ENCODE data around the gene ZSCAN5C.
"Not testable (repeated sequence)": the region's sequence is repeated elsewhere in the genome, so short reads cannot be mapped to it uniquely, and the experiment has no call there.

The ZSCAN5C gene

DNA sequence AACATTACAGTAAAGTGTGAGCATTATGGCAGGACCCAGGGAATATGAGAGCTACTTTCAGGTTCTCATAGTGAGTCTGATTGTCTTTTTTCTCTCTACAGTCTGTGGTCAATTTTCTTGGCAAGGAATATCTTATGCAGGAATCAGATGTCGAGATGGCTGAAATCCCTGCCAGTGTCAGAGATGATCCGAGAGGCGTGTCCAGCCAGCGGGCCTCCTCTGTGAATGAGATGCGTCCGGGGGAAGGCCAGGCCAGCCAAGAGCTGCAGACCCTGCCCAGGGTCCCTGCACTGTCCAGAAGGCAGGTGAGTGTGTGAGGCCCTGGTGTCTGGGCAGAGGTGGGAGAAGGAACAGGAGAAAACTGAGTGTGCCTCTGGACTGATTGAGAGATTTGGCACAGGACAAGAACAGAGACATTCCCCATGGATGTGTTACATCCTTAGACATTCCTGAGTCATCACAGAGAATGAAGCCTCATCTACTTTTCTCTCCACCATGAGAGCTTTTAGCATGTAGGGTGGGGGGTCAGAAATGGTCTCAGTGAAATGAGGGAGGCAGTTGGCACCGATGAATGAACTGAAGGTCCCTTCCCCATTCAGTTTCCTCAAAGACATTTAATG lies 43.2 kb downstream of the ZSCAN5C start:
- TF ChIP-seq, protein P1, sequence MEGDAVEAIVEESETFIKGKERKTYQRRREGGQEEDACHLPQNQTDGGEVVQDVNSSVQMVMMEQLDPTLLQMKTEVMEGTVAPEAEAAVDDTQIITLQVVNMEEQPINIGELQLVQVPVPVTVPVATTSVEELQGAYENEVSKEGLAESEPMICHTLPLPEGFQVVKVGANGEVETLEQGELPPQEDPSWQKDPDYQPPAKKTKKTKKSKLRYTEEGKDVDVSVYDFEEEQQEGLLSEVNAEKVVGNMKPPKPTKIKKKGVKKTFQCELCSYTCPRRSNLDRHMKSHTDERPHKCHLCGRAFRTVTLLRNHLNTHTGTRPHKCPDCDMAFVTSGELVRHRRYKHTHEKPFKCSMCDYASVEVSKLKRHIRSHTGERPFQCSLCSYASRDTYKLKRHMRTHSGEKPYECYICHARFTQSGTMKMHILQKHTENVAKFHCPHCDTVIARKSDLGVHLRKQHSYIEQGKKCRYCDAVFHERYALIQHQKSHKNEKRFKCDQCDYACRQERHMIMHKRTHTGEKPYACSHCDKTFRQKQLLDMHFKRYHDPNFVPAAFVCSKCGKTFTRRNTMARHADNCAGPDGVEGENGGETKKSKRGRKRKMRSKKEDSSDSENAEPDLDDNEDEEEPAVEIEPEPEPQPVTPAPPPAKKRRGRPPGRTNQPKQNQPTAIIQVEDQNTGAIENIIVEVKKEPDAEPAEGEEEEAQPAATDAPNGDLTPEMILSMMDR (IDR thresholded peaks at IDR 0.05; ENCODE audit: low read length, missing control alignments), result no peak
- no peak overlapping the region for H3K4me3 ChIP-seq (replicated peaks; ENCODE audit: low read depth, low read length)
- no peak for DNase-seq (ENCODE audit: low read depth)

DNA sequence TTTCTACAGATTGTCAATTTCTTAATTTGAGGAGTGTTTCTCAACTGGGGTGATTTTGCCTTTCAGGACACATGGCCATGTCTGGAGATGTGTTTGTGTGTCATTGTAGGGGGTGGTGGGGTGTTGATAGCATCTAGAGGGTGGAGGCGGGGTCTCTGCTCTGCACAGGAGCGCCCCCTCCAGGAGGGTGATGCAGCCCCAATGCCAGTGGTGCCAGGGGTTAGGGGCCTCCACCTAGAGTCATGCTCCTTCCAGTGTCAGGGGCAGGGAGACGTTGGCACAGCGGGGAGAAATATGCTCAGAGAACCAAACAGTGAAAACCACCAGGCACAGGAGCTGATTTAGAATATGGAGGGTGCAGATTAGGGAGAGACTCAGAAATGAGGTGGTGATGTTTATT lies 43.7 kb downstream of the ZSCAN5C start:
- not testable (repeated sequence) for H3K4me3 ChIP-seq (replicated peaks; ENCODE audit: low read depth, low read length); DNase-seq (ENCODE audit: low read depth)

DNA sequence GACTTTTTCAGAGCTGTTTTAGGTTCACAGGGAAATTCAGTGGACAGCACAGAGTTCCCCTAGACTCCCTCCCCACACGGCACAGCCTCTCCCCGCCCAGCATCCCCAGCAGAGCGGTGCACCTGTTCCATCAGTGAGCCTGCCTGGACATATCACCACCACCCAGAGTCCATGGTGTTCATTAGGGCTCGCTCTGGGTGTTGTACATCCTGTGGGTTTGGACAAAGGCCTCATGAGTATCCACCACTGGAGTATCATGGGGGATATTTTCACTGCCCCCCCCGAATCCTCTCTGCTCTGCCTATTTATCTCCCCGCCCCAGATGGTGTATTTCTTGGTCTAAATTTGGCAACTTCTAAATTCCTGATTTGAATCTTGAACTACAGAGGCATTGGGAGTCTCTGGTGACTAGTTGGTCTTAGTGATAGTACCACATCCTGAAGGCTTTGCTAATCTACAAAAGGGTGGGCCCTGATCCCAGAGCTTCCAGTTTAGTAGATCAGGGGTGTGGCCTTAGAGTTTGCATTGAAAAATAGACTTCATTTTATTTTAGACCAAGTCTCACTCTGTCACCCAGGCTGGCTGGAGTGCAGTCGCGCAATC lies 46.8 kb downstream of the ZSCAN5C start:
- DNase-seq (ENCODE audit: low read depth); H3K4me3 ChIP-seq (replicated peaks; ENCODE audit: low read depth, low read length): not testable (repeated sequence)

DNA sequence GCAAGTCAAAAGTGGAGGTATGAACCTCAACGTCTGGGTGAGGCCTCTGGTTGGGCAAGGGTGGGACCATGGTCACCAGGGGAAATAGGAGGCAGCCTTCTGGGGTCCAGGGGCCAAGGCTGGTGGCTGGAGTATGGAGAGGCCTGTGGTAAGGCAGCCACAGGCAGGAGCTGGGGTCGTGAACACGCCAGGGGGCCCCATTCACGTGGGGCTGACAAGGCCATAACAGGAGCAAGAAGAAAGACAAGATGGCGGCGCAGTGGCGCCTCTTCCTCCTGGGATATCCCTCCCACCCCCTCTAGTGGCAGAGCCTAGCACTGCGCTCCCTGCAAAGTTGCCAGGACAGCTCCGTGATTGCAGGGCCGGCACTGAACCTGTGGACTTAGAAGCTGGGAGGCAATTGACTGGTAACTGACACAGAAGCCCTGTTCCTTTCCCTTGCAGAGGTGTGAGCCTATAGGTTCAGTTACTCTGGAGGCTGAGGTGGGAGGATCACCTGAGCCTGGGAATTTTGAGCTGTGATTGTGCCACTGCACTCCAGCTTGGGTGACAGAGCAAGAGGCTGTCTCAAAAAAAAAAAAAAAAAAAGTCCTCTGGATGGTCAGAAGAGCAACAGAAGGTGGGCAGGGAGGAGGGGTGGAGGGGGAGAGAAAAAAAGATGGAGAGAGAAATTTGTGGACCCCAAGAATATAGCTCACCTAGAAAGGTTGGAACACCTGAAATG lies 50.8 kb downstream of the ZSCAN5C start:
- peak; percentile 86 for DNase-seq (ENCODE audit: low read depth)
- no peak overlapping the region for H3K4me3 ChIP-seq (replicated peaks; ENCODE audit: low read depth, low read length)
- TF ChIP-seq, protein P1 (IDR thresholded peaks at IDR 0.05; ENCODE audit: low read length, missing control alignments), result peak; percentile 97

DNA sequence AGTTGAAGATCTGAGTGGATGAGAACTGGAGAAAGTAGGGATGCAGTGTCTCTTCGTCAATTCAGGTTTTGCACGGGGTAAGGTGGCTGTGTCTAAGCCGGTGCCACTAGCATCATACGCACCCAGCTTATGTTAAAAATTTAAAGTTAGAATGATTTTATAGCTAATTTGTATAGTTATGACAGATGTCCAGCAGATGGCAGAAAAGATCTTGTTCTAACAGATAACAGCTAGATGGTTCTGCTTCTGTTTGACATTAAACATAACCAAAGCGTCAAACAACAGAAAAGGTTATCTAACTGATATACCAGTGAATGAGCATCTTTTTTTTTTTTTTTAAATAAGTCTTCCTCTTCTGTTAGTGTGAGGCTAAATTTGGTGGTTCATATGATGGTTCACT lies 51.7 kb downstream of the ZSCAN5C start:
- H3K4me3 ChIP-seq (replicated peaks; ENCODE audit: low read depth, low read length), result no peak overlapping the region
- TF ChIP-seq, protein P1 (IDR thresholded peaks at IDR 0.05; ENCODE audit: low read length, missing control alignments), result peak; percentile 49
- DNase-seq (ENCODE audit: low read depth), result peak; percentile 82

DNA sequence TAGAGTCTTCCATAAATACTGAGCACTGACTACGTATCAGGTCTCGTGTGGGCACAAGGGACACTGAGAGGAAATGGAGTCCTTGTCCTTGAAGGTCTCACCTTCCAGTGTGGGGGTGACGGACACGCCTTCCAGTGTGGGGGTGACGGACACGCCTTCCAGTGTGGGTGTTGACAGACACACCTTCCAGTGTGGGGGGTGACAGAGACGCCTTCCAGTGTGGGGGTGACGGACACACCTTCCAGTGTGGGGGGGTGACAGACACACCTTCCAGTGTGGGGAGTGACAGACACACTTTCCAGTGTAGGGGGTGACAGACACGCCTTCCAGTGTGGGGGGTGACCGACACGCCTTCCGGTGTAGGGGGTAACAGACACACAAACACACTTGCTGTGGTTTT lies 56.2 kb downstream of the ZSCAN5C start:
- no peak for DNase-seq (ENCODE audit: low read depth)
- TF ChIP-seq, protein P1 (IDR thresholded peaks at IDR 0.05; ENCODE audit: low read length, missing control alignments), result no peak
- H3K4me3 ChIP-seq (replicated peaks; ENCODE audit: low read depth, low read length), result no peak overlapping the region
